Fibroblast of the aortic adventitia (primary cell): ENCODE results near the gene ATP2B2. TPM values are rescaled to one million over a fixed set of nuclear protein-coding genes. Genes with fewer than 3 reads are reported as not detected.

ENCODE experiments used
- DNase-seq: peaks from one replicate; pipeline ENCODE4 v3.0.0-alpha.2; 2010; ENCODE audit warnings: low read depth
- H3K4me3 ChIP-seq: 2 replicates; pipeline ENCODE4 v1.5.1; 2011; ENCODE audit warnings: low read depth, mild to moderate bottlenecking, control low read depth, low read length, moderate library complexity
- total RNA-seq: library from RNA; depleted of rRNA; stranded (reverse); fragments of >200 nt; gene quantifications from 2 replicates; pipeline ENCODE4 v1.2.3, GENCODE V29; 2012; ENCODE audit warnings: low replicate concordance
- TF ChIP-seq, protein P1 (sequence below): IDR thresholded peaks from 2 replicates; pipeline ENCODE4 v1.5.1; 2011; ENCODE audit warnings: mild to moderate bottlenecking, low read length, control low read depth, inconsistent platforms; ENCODE audit not compliant: insufficient read depth

ATP2B2 gene
- total RNA-seq, 1 donor = not detected

DNA sequence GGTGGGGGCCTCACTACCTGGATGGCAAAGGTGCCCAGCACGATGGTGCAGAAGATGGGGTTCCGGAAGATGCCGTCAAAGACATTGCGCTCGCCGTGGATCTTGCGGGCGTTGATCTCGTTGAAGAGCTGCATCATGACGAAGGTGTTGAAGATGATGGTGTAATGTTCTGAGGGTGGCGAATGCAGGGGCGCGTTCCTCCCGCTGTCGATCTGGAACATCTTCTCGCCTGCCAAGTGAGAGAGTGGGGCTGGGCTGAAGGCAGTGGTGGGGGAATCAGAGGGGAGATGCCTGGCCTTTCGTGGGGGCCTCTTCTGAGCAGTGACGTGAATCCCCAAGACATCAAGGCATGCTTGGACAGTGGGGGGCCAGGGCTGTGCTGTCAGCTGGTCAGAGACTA is 164.9 kb downstream of the ATP2B2 start:
- TF ChIP-seq, protein P1, sequence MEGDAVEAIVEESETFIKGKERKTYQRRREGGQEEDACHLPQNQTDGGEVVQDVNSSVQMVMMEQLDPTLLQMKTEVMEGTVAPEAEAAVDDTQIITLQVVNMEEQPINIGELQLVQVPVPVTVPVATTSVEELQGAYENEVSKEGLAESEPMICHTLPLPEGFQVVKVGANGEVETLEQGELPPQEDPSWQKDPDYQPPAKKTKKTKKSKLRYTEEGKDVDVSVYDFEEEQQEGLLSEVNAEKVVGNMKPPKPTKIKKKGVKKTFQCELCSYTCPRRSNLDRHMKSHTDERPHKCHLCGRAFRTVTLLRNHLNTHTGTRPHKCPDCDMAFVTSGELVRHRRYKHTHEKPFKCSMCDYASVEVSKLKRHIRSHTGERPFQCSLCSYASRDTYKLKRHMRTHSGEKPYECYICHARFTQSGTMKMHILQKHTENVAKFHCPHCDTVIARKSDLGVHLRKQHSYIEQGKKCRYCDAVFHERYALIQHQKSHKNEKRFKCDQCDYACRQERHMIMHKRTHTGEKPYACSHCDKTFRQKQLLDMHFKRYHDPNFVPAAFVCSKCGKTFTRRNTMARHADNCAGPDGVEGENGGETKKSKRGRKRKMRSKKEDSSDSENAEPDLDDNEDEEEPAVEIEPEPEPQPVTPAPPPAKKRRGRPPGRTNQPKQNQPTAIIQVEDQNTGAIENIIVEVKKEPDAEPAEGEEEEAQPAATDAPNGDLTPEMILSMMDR = no peak
- no peak overlapping the region for H3K4me3 ChIP-seq
- DNase-seq = no peak

DNA sequence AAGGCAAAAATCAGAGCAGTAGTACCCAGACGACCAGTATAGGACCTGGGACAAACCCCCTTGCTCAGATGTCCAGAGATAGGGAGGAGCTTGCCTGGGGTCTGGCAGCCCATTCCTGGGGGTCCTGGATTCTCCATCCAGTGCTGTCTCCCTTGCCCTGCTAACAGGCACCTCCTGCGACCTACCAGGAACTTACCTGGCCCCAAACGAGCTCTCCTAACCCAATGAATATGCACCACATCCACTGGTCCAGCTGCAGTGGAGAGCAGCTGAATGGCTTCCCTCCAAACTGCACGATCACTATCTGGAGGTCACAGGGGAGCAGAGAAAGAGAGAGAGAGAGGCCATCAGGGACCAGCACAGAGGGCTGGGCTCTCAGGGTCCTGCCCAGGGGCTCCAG is 165.3 kb downstream of the ATP2B2 start:
- H3K4me3 ChIP-seq = no peak overlapping the region
- TF ChIP-seq, protein P1 = no peak
- no peak for DNase-seq

DNA sequence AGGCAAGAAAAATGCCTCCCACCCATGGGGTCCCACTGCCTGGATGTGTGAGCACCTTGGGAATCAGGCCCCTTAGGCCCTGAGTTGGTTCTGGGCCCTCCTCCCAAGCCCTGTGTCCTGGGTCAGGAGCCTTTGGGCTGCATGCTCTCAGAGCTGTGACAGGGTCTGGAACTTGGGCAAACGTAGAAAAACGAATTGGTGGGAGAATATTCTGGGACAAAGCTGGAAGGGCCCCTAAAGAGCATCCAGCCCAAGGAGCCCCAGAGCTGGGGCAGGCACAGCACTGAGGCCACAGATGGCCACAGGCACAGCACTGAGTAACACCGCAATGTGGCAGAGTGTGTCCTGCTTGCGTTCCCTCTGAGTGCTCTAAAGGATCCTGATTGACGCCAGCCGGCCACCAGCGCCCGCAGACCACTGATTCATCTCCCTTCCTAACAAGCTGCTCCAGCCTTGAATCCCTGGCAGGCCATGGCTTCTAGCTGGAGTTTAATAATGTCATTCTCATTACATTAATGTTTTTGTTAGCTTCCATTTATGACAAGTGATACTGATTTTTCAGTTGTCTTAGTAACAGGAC is 165.9 kb downstream of the ATP2B2 start:
- DNase-seq = no peak
- TF ChIP-seq, protein P1 = no peak
- no peak overlapping the region for H3K4me3 ChIP-seq

DNA sequence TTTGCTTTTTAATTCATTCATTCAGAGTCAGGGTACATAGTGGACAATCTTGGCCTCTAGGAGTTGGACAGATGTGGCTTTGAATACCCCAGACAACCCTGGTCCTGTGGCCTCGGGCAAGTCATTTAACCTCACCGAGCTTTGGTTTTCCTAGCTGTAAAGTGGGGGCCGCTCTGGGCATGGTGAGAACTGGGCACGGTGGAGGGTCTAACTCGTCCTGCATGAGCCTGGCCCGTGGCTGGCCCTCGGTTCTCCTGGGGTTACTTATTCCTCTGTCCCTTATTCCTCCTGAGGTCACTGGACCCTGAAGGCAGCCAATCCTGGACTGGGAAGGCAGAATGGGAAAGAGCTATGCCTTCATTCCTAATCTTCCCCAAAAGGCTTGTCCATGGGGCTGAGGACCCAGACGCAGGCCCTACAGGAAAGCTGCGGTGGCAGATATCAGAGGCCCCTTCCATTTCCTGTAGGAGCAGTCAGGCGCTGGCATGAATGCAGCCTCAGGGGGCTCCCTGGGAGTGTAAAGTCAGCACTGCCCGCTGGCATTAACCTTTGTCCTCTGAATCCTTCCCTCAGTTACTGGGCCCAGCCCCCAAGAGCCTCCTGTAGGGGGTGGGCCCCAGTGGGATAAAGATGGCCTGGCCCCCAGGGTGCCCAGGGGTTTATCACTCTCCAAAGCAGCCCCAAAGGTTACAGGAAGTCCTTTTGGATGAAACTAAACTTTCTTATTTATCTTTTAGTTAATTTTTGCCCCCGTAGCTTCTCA is 166.6 kb downstream of the ATP2B2 start:
- no peak overlapping the region for H3K4me3 ChIP-seq
- no peak for DNase-seq
- TF ChIP-seq, protein P1 = no peak

DNA sequence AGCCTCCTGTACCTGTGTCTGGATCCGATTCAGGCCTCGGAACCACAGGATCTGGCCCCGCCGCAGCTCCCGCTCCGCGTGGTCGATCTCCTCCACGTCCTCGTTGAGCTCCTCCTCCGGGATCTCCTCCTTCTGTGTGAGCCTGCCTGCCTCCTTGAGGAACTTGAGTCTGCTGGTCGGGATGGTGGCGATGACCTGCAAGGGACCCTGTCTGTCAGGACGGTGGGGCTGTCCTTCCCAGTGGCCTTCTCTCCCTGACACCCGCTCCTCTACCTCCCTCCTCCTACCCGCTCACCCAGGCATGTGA is 167.3 kb downstream of the ATP2B2 start:
- H3K4me3 ChIP-seq = no peak overlapping the region
- TF ChIP-seq, protein P1 = no peak
- DNase-seq = no peak

DNA sequence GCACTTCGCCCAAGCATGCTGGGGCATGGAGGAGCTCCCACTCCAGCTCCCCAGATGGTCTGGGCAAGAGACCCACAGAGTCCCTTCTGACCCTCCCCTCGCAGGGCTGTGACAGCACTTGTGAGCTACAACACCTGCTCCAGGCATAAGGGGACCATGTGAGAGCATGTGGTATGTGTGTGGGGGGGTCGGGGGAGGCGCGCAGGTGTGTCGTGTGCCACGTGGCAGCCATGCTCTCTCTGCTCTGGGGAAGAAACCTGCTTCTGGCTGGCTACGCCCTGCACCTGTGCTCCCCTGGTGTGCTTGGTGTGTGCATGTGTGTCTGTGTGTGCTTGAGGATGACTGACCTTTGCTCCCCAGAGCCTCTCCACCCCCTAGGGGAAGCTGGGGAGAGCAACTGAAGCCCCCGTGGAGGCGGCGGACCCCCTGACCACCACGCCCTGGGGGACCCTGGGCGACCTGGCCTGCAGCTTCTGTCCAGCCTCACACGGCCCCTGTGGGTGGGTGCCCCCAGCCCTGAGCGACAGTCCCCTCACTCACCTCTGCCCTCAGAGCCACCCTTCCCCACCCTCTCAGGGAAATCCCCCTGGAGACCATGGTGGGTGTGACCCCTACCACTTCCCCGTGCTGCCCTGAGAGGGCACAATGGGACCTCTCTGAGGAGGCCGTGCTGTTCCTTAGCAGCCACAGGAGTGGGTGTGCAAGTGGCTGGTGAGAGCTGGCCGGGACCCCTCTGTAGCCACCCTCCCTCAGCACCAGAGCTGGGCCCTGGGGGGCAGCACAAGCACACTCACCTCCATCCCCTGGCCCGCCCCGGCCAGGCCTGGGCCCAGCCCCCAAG is 167.8 kb downstream of the ATP2B2 start:
- no peak for DNase-seq
- no peak overlapping the region for H3K4me3 ChIP-seq
- TF ChIP-seq, protein P1 = no peak
